ENCODE data around the gene FBXL2. TPM values are rescaled to one million over a fixed set of nuclear protein-coding genes. Genes with fewer than 3 reads are reported as not detected.

Gene FBXL2
- total and polyA plus RNA-seq, 2 of the 4 experiments (the other 2 are of a cell fraction): 15.8 to 21.0 TPM

DNA sequence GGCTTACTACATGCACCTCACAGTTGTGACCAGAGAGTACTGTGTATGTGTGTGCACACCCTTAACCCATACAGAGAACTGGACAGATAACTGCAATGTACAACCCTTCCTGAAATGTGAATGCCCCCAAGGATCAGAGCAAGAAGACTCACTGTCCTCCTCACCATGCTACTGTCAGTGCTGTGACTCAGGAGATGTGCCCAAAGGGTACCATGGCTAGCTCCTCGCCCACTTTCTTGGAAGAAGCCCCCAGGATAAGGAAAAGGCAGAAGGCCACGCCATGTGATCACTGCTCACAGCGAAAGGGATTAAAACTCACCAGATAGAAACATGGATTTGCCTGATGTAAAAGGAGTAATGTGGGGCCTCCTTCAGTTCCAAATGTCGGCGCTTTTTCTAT, 121.2 kb downstream of the FBXL2 start:
- Histone ChIP-seq H3K4me1 (ENCODE audit: control insufficient read depth, insufficient read depth, low read length) (peaks cover 7% of the 10 kb centered on the region), H3K9ac (ENCODE audit: low read depth, low read length) (no peak overlapping the region), H3K23ac (ENCODE audit: low read depth, low read length) (no peak overlapping the region), H4K8ac (ENCODE audit: low read depth in 2 of 2, low read length in 2 of 2) (no peak overlapping the region), H3K14ac (replicated peaks; ENCODE audit: low read depth, low read length) (no peak overlapping the region), H3K36me3 (ENCODE audit: control insufficient read depth, insufficient read depth, low read length) (peaks cover 49% of the 10 kb centered on the region), H3K79me1 (ENCODE audit: low read depth in 1 of 2, low read length in 2 of 2) (peaks cover 31 to 53% of the 10 kb centered on the region in 2 experiments), H3K27ac (ENCODE audit: insufficient read depth, low read length) (no peak overlapping the region), H3K4me2 (ENCODE audit: low read depth, low read length) (no peak overlapping the region), H3K27me3 (ENCODE audit: control insufficient read depth, insufficient read depth, low read length) (no peaks in the 10 kb centered on the region), H2BK120ac (ENCODE audit: low read depth, low read length) (no peak overlapping the region), H3K18ac (ENCODE audit: low read depth, low read length) (no peak overlapping the region), H2BK20ac (ENCODE audit: low read depth, low read length) (no peak overlapping the region), H3K56ac (ENCODE audit: extremely low read depth, insufficient read depth, low read length) (no peak overlapping the region), H4K5ac (ENCODE audit: low read depth, low read length) (no peak overlapping the region), H4K91ac (ENCODE audit: insufficient read depth, low read depth, low read length) (no peak overlapping the region), H2AK9ac (replicated peaks; ENCODE audit: low read depth, low read length, poor library complexity) (no peak overlapping the region), H3K4ac (ENCODE audit: low read depth, low read length) (no peak overlapping the region), H2AK5ac (ENCODE audit: low read depth, low read length) (no peak overlapping the region), H2BK15ac (ENCODE audit: low read depth, low read length) (no peak overlapping the region), H3K4me3 (ENCODE audit: insufficient read depth, low read depth, low read length) (no peak overlapping the region), H2AFZ (replicated peaks; ENCODE audit: low read length, poor library complexity) (no peak overlapping the region), H3K9me3 (ENCODE audit: control insufficient read depth, insufficient read depth, low read length) (no peaks in the 10 kb centered on the region), H4K20me1 (ENCODE audit: insufficient read depth, low read length) (peaks cover 7% of the 10 kb centered on the region), H2BK5ac (ENCODE audit: low read depth, low read length, poor library complexity, severe bottlenecking) (no peak overlapping the region), H3K9me1 (ENCODE audit: insufficient read depth, low read length) (peaks cover 13% of the 10 kb centered on the region)
- BruUV-seq (replicated peaks): no TSS peak
- ChIA-PET CTCF (no interaction called here), POLR2A (ENCODE audit: unreplicated experiment) (no interaction called here)
- ATAC-seq (ENCODE audit: low read depth) (no peak), DNase-seq (no peak)
- dilution Hi-C loops (cut with HindIII; ENCODE audit: low sequenced_read_pairs, unreplicated experiment): loop anchor here (25.0 kb wide), 1 partner anchor 261 kb away; no protein-coding TSS in a partner anchor
- intact Hi-C loops (cut with micrococcal nuclease): no loop called here
- TF ChIP-seq FOS (IDR thresholded peaks at IDR 0.05; ENCODE audit: low read depth, low read length) (no peak), MAFK (IDR thresholded peaks at IDR 0.05; ENCODE audit: low read depth, low read length) (no peak), USF2 (IDR thresholded peaks at IDR 0.05; ENCODE audit: low read depth, low read length) (no peak), RCOR1 (IDR thresholded peaks at IDR 0.05; ENCODE audit: insufficient replicate concordance, low read length) (no peak), RFX5 (IDR thresholded peaks at IDR 0.05; ENCODE audit: low read depth, low read length) (no peak), SMC3 (IDR thresholded peaks at IDR 0.05; ENCODE audit: low read depth, low read length) (no peak), POLR2A (IDR thresholded peaks at IDR 0.05; ENCODE audit: low read depth, low read length) (no peak), RAD21 (IDR thresholded peaks at IDR 0.05; ENCODE audit: low read length) (no peak), MXI1 (IDR thresholded peaks at IDR 0.05; ENCODE audit: borderline replicate concordance, low read depth, low read length) (no peak), ELK1 (IDR thresholded peaks at IDR 0.05; ENCODE audit: borderline replicate concordance, low read depth, low read length) (no peak)
- TF ChIP-seq, protein P1, sequence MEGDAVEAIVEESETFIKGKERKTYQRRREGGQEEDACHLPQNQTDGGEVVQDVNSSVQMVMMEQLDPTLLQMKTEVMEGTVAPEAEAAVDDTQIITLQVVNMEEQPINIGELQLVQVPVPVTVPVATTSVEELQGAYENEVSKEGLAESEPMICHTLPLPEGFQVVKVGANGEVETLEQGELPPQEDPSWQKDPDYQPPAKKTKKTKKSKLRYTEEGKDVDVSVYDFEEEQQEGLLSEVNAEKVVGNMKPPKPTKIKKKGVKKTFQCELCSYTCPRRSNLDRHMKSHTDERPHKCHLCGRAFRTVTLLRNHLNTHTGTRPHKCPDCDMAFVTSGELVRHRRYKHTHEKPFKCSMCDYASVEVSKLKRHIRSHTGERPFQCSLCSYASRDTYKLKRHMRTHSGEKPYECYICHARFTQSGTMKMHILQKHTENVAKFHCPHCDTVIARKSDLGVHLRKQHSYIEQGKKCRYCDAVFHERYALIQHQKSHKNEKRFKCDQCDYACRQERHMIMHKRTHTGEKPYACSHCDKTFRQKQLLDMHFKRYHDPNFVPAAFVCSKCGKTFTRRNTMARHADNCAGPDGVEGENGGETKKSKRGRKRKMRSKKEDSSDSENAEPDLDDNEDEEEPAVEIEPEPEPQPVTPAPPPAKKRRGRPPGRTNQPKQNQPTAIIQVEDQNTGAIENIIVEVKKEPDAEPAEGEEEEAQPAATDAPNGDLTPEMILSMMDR (conservative IDR thresholded peaks at IDR 0.05; ENCODE audit: low read depth, low read length): no peak
- WGBS, 2 experiments (ENCODE audit: extremely low coverage in 2 of 2, insufficient read length in 1 of 2): no CpG with 5 or more reads among the region's 5 CpGs
- in situ Hi-C loops (cut with MboI; ENCODE audit: low sequenced_read_pairs): loop anchor here (10.0 kb wide), 1 partner anchor 316 kb away; the partner anchor contains the start of gene CLASP2
